Ovary (tissue), 9 donors: ENCODE data around the gene XPC. TPM values are rescaled to one million over a fixed set of nuclear protein-coding genes. Genes with fewer than 3 reads are reported as not detected.

Source experiments
- DNase-seq, 5 donors: peaks; one replicate each; pipeline ENCODE4 v3.0.0-alpha.2; 2019 to 2020
- H3K27ac ChIP-seq, 2 donors: fragments of 200-600 bp; one replicate each; pipeline versions ENCODE4 v1.5.1 to v1.8.0; 2019 to 2022
- H3K27me3 ChIP-seq: fragments of 200-600 bp; one replicate; pipeline ENCODE4 v1.8.0; 2022
- H3K36me3 ChIP-seq: fragments of 200-600 bp; sonication (generic); one replicate; pipeline ENCODE4 v1.5.1; 2019
- H3K4me1 ChIP-seq: one replicate; pipeline ENCODE4 v1.8.1; 2013; ENCODE audit warnings: mild to moderate bottlenecking, moderate library complexity; ENCODE audit not compliant: insufficient read depth
- H3K4me3 ChIP-seq: fragments of 200-600 bp; sonication (generic); one replicate; pipeline ENCODE4 v1.5.1; 2017
- H3K9me3 ChIP-seq, 2 donors: fragments of 200-600 bp in 1 of 2; sonication (generic) in 1 of 2; one replicate each; pipeline versions ENCODE4 v1.5.1 to v1.8.1; 2013 to 2019; ENCODE audit warnings: mild to moderate bottlenecking in 1 of 2, moderate library complexity in 1 of 2
- CTCF ChIP-seq, 3 donors: fragments of 450-650 bp in 2 of 3; fragments of 200-600 bp in 1 of 3; IDR thresholded peaks; one replicate each; pipeline versions ENCODE4 v1.5.1 to v1.8.0; 2016 to 2022; ENCODE audit warnings: antibody characterized with exemption in 3 of 3, mild to moderate bottlenecking in 1 of 3
- EP300 ChIP-seq: sonication (generic); formaldehyde crosslinking; IDR thresholded peaks from one replicate; pipeline ENCODE4 v1.6.1; 2017; ENCODE audit warnings: antibody characterized with exemption
- POLR2A ChIP-seq: fragments of 450-650 bp; IDR thresholded peaks from one replicate; pipeline ENCODE4 v1.6.1; 2017; ENCODE audit warnings: antibody characterized with exemption, mild to moderate bottlenecking, moderate library complexity
- WGBS, 3 donors: extraction: QIAGEN DNeasy Blood & Tissue Kit in 1 of 3; methylation state at CpG; one replicate each; pipeline versions ENCODE4 v1.1.5 to v1.1.7; 2013 to 2017; 5-methylcytosine and 5-hydroxymethylcytosine counted together
- intact Hi-C, 4 donors: fragments of 100-400 bp; cut with DNase I; formaldehyde crosslinking; loops; one replicate each; pipeline versions ENCODE4 v1.11.0 to v1.15.1; 2022 to 2023
- polyA plus RNA-seq, 2 donors: library from polyadenylated mRNA; stranded (reverse); fragments of 200-250 nt in 1 of 2; fragments of 350-450 nt in 1 of 2; fragmentation: Illumina TruSeq in 1 of 2; extraction: RNeasy Lipid Tissue Mini Kit (QIAGEN cat#74804) in 1 of 2; gene quantifications; one replicate each; pipeline ENCODE4 v1.2.3, GENCODE V29; 2013 to 2014
- total RNA-seq, 7 donors: library from RNA; depleted of rRNA in 2 of 7; stranded (reverse); fragments of >200 nt in 2 of 7; fragmentation: NEBNext Ultra II Directional in 3 of 7; extraction: Animal tissue kit (Norgen Biotek cat#: 25700) in 3 of 7; gene quantifications; one replicate each; pipeline versions ENCODE4 v1.1.0 to v1.2.4, GENCODE V29; 2016 to 2023
- donor health status: DM: no; HTN: no; CAD: no; lungs with moderate emphysema.
- donor health status: DM: no; HTN: no; CAD: no.
- donor health status: Bipolar disorder and iron deficiency.
- donor health status: DM: yes; HTN: yes; CAD: no.
- donor health status: DM: no; HTN: no; CAD: no.
- donor health status: DM: yes; HTN: yes; CAD: no.

The XPC gene
- total and polyA plus RNA-seq, 9 donors, result 36.2 to 63.1 (median 40.6) TPM

GRCh38 chr3:14175383-14176037, 2.9 kb downstream of the XPC start:
- Histone ChIP-seq H3K27me3 (no peaks in the 10 kb centered on the region), H3K4me1 (peaks cover 11% of the 10 kb centered on the region), H3K9me3 (no peaks in the 10 kb centered on the region), H3K36me3 (no peaks in the 10 kb centered on the region), H3K4me3 (no peak overlapping the region), H3K27ac (no peak overlapping the region)
- WGBS, 3 donors, result 61 to 74% (median 69%) methylated on average over 3 of the region's 3 CpGs
- intact Hi-C loops, result loop anchor here in 2 of 4 donors (10.0 kb wide), 2 partner anchors 51 to 769 kb away; partner anchors contain the start of genes CHCHD4 (in 1 of the 2), NR2C2 (in 1 of the 2) and TMEM43 (in 1 of the 2)
- TF ChIP-seq EP300 (no peak), POLR2A (no peak), CTCF (IDR thresholded peaks at IDR 0.05) (no peak)
- DNase-seq, result no peak

- intact Hi-C loops, result loop anchor here in 2 of 4 donors (5.0 to 10.0 kb wide), 3 partner anchors 50 to 770 kb away; partner anchors contain the start of genes CHCHD4 (in 1 of the 2), NR2C2 (in 1 of the 2) and TMEM43 (in 1 of the 2)
- H3K36me3 ChIP-seq, result no peaks in the 10 kb centered on the region
- no peaks in the 10 kb centered on the region for H3K27me3 ChIP-seq
- H3K27ac ChIP-seq, result no peak overlapping the region
- no peak for DNase-seq
- H3K4me1 ChIP-seq, result peaks cover 9% of the 10 kb centered on the region
- no peak overlapping the region for H3K4me3 ChIP-seq
- TF ChIP-seq EP300 (no peak), CTCF (IDR thresholded peaks at IDR 0.05) (no peak), POLR2A (no peak)
- H3K9me3 ChIP-seq, result no peaks in the 10 kb centered on the region
- 49 to 70% (median 60%) methylated on average over 2 of the region's 2 CpGs for WGBS, 3 donors
Observed at GRCh38 chr3:14174483-14174882, 3.9 kb downstream of the XPC start.

- Histone ChIP-seq H3K36me3 (no peaks in the 10 kb centered on the region), H3K4me1 (peaks cover 7% of the 10 kb centered on the region)
- 88 to 89% (median 89%) methylated on average over 5 of the region's 5 CpGs for WGBS, 3 donors
Observed at GRCh38 chr3:14172496-14172895, 5.9 kb downstream of the XPC start.

More at GRCh38 chr3:14172496-14172895, 5.9 kb downstream of the XPC start:
- TF ChIP-seq POLR2A (no peak), EP300 (no peak), CTCF (IDR thresholded peaks at IDR 0.05) (no peak)
- no peaks in the 10 kb centered on the region for H3K9me3 ChIP-seq
- DNase-seq, result no peak
- H3K27me3 ChIP-seq, result no peaks in the 10 kb centered on the region
- no peak overlapping the region for H3K4me3 ChIP-seq
- intact Hi-C loops, result loop anchor here in 2 of 4 donors (5.0 to 10.0 kb wide), 3 partner anchors 48 to 772 kb away; partner anchors contain the start of genes CHCHD4 (in 1 of the 2), NR2C2 (in 1 of the 2) and TMEM43 (in 1 of the 2)
- no peak overlapping the region for H3K27ac ChIP-seq
